PC-9 (cell line): Measurements from ENCODE around the gene SEMA3C. TPM values are rescaled to one million over a fixed set of nuclear protein-coding genes. Genes with fewer than 3 reads are reported as not detected.

Experiments used
- BruUV-seq: library from RNA; stranded (reverse); fragments of 400-500 nt; replicated peaks from 2 replicates; lab custom pipeline; 2021; lab: Mats Ljungman, UMichigan
- CTCF ChIA-PET: fragments of 300-600 bp; sonication (Branson Sonifier 250); formaldehyde crosslinking; loops from one replicate; lab custom pipeline; 2022; ENCODE audit warnings: antibody characterized with exemption; lab: Charles Lee
- POLR2A ChIA-PET: fragments of 300-600 bp; sonication (Branson Sonifier 250); formaldehyde crosslinking; loops from one replicate; lab custom pipeline; 2022; ENCODE audit warnings: antibody characterized with exemption; ENCODE audit not compliant: unreplicated experiment; lab: Charles Lee
- DNase-seq, 2 experiments: peaks; one replicate each; pipeline versions ENCODE4 v3.0.0 to v3.0.0-alpha.2; 2015 to 2022; ENCODE audit warnings: mixed read lengths in 1 of 2
- H2AFZ ChIP-seq: fragments of 200-600 bp; sonication (generic); 2 replicates; pipeline ENCODE4 v1.8.1; 2017; ENCODE audit warnings: antibody characterized with exemption
- H3F3A ChIP-seq: fragments of 200-600 bp; sonication (generic); 2 replicates; pipeline ENCODE4 v1.8.1; 2017; ENCODE audit warnings: antibody characterized with exemption, mild to moderate bottlenecking, low read depth; ENCODE audit not compliant: insufficient read depth
- H3K27ac ChIP-seq: fragments of 200-600 bp; sonication (generic); 2 replicates; pipeline ENCODE4 v1.6.1; 2016; ENCODE audit warnings: mixed run types
- H3K27me3 ChIP-seq: fragments of 200-600 bp; sonication (generic); 2 replicates; pipeline ENCODE4 v1.6.1; 2016; ENCODE audit warnings: low read depth, mixed run types; ENCODE audit not compliant: insufficient read depth
- H3K36me3 ChIP-seq: fragments of 200-600 bp; sonication (generic); 2 replicates; pipeline ENCODE4 v1.6.1; 2016; ENCODE audit warnings: low read depth, mixed run types
- H3K4me1 ChIP-seq: fragments of 200-600 bp; sonication (generic); replicated peaks from 2 replicates; pipeline ENCODE4 v1.6.1; 2016; ENCODE audit warnings: mixed run types; ENCODE audit not compliant: insufficient read depth
- H3K4me2 ChIP-seq: fragments of 200-600 bp; sonication (generic); 2 replicates; pipeline ENCODE4 v1.6.1; 2017; ENCODE audit warnings: mixed run types
- H3K4me3 ChIP-seq: fragments of 200-600 bp; sonication (generic); 2 replicates; pipeline ENCODE4 v1.6.1; 2016; ENCODE audit warnings: mixed run types
- H3K79me2 ChIP-seq: fragments of 200-600 bp; sonication (generic); 2 replicates; pipeline ENCODE4 v1.6.1; 2017; ENCODE audit warnings: low read depth, mixed run types
- H3K9me2 ChIP-seq: fragments of 200-600 bp; sonication (generic); 2 replicates; pipeline ENCODE4 v1.8.1; 2017; ENCODE audit warnings: mild to moderate bottlenecking; ENCODE audit not compliant: insufficient read depth
- H3K9me3 ChIP-seq: fragments of 200-600 bp; sonication (generic); 2 replicates; pipeline ENCODE4 v1.8.1; 2016; ENCODE audit warnings: low read depth; ENCODE audit not compliant: insufficient read depth
- H4K20me1 ChIP-seq: fragments of 200-600 bp; sonication (generic); 2 replicates; pipeline ENCODE4 v1.8.1; 2017; ENCODE audit not compliant: insufficient read depth
- CTCF ChIP-seq: fragments of 200-600 bp; sonication (generic); conservative IDR thresholded peaks from 2 replicates; pipeline ENCODE4 v1.6.1; 2017; ENCODE audit warnings: mixed run types, antibody characterized with exemption, mild to moderate bottlenecking, moderate library complexity
- EZH2 ChIP-seq: fragments of 200-600 bp; sonication (generic); IDR thresholded peaks from 2 replicates; pipeline ENCODE4 v1.8.0; 2017; ENCODE audit warnings: antibody characterized with exemption, low read depth
- intact Hi-C: fragments of 100-400 bp; cut with micrococcal nuclease; formaldehyde crosslinking; loops from one replicate; pipeline ENCODE4 v1.10.0; 2022; ENCODE audit not compliant: unreplicated experiment
- total RNA-seq: library from RNA; stranded (reverse); gene quantifications from 2 replicates; pipeline ENCODE4 v1.2.3, GENCODE V29; 2021

The SEMA3C gene
- total RNA-seq, 1 experiment from 2014 or later: 19.9 TPM

GRCh38 chr7:80905334-80905733, 13.5 kb downstream of the SEMA3C start:
- H3K9me3 ChIP-seq: 0 out of 2 replicates have a peak, but pooled peaks cover 5% of the 10 kb centered on the region
- BruUV-seq: no TSS peak
- TF ChIP-seq CTCF (no peak), EZH2 (no peak)
- CTCF ChIA-PET: no interaction called here
- H3K9me2 ChIP-seq: no peaks in the 10 kb centered on the region
- peaks cover 4% of the 10 kb centered on the region; the same call in 1 of the 2 replicates for H3K36me3 ChIP-seq
- 0 out of 2 replicates have a peak, but pooled peaks cover 6% of the 10 kb centered on the region for H3F3A ChIP-seq
- no peaks in the 10 kb centered on the region for H4K20me1 ChIP-seq
- no peak overlapping the region for H3K4me3 ChIP-seq
- intact Hi-C loops: no loop called here
- 0 out of 2 replicates have a peak, but pooled peaks cover 4% of the 10 kb centered on the region for H3K79me2 ChIP-seq
- DNase-seq: no peak
- 0 out of 2 replicates have a peak, but pooled peaks cover 12% of the 10 kb centered on the region for H3K4me1 ChIP-seq
- no peaks in the 10 kb centered on the region for H3K27me3 ChIP-seq
- POLR2A ChIA-PET: no interaction called here
- H3K27ac ChIP-seq: no peak overlapping the region
- no peak overlapping the region for H2AFZ ChIP-seq
- no peak overlapping the region for H3K4me2 ChIP-seq

GRCh38 chr7:80902716-80903308, 16.0 kb downstream of the SEMA3C start:
- H3K9me2 ChIP-seq: no peaks in the 10 kb centered on the region
- ChIA-PET POLR2A (no interaction called here), CTCF (no interaction called here)
- intact Hi-C loops: no loop called here
- no peaks in the 10 kb centered on the region for H4K20me1 ChIP-seq
- BruUV-seq: no TSS peak
- no peak for TF ChIP-seq CTCF
- TF ChIP-seq EZH2: no peak
- no peaks in the 10 kb centered on the region for H3K79me2 ChIP-seq
- H2AFZ ChIP-seq: no peak overlapping the region
- peaks cover 6% of the 10 kb centered on the region; the same call in 1 of the 2 replicates for H3K9me3 ChIP-seq
- H3K27ac ChIP-seq: no peak overlapping the region
- H3K4me1 ChIP-seq: 0 out of 2 replicates have a peak, but pooled peaks cover 13% of the 10 kb centered on the region
- no peak overlapping the region for H3K4me2 ChIP-seq
- H3K4me3 ChIP-seq: no peak overlapping the region
- H3K27me3 ChIP-seq: no peaks in the 10 kb centered on the region
- H3K36me3 ChIP-seq: peaks cover 4% of the 10 kb centered on the region; the same call in 1 of the 2 replicates
- DNase-seq: no peak
- 0 out of 2 replicates have a peak, but pooled peaks cover 6% of the 10 kb centered on the region for H3F3A ChIP-seq

- H3K27ac ChIP-seq: no peak overlapping the region
Observed at GRCh38 chr7:80902019-80902418, 16.8 kb downstream of the SEMA3C start.

More at GRCh38 chr7:80902019-80902418, 16.8 kb downstream of the SEMA3C start:
- Histone ChIP-seq H3K4me1 (0 out of 2 replicates have a peak, but pooled peaks cover 19% of the 10 kb centered on the region), H3K27me3 (no peaks in the 10 kb centered on the region), H3K36me3 (peaks cover 4% of the 10 kb centered on the region; the same call in 1 of the 2 replicates), H3K9me2 (no peaks in the 10 kb centered on the region), H3K79me2 (no peaks in the 10 kb centered on the region), H3K4me2 (no peak overlapping the region), H3K4me3 (no peak overlapping the region), H3K9me3 (peaks cover 6% of the 10 kb centered on the region; the same call in 1 of the 2 replicates), H2AFZ (no peak overlapping the region), H4K20me1 (no peaks in the 10 kb centered on the region), H3F3A (0 out of 2 replicates have a peak, but pooled peaks cover 1% of the 10 kb centered on the region)
- POLR2A ChIA-PET: interaction anchor here (0.6 kb wide), 1 partner anchor 160 kb away, joined by 3 read pairs; no protein-coding TSS in a partner anchor
- no peak for TF ChIP-seq EZH2
- no peak for TF ChIP-seq CTCF
- intact Hi-C loops: no loop called here
- BruUV-seq: no TSS peak
- CTCF ChIA-PET: no interaction called here
- no peak for DNase-seq
